ENCODE data around the gene NQO2.

DNA sequence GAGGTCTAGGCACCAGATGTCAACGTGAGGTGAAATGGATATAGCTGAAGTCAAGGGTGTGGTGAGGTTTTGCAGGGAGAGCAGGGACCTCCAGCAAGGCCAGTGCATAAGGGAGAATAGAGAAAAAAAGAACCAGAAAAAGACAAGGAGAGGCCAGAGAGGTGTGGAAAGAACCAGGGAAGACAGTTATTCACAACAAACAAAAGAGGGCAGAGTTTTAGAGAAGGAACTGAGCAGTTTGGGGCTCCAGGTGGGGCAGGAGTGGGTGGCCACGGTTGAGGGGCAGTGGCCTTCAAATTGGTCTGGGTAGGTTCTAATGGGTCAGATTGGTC lies 11.6 kb upstream of the NQO2 start:
- TF ChIP-seq, protein P1, sequence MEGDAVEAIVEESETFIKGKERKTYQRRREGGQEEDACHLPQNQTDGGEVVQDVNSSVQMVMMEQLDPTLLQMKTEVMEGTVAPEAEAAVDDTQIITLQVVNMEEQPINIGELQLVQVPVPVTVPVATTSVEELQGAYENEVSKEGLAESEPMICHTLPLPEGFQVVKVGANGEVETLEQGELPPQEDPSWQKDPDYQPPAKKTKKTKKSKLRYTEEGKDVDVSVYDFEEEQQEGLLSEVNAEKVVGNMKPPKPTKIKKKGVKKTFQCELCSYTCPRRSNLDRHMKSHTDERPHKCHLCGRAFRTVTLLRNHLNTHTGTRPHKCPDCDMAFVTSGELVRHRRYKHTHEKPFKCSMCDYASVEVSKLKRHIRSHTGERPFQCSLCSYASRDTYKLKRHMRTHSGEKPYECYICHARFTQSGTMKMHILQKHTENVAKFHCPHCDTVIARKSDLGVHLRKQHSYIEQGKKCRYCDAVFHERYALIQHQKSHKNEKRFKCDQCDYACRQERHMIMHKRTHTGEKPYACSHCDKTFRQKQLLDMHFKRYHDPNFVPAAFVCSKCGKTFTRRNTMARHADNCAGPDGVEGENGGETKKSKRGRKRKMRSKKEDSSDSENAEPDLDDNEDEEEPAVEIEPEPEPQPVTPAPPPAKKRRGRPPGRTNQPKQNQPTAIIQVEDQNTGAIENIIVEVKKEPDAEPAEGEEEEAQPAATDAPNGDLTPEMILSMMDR (IDR thresholded peaks at IDR 0.05) = no peak
- TF ChIP-seq POLR2A (IDR thresholded peaks at IDR 0.05) = no peak

Data from testis (tissue), 2 donors.